SK-N-SH treated with all-trans-retinoic acid at 6 μM for 48 hours (cell line): ENCODE measurements around the gene PDE6A.

Source experiments
- CREB5 ChIP-seq: fragments of 250-450 bp; sonication (Bioruptor Pico); IDR thresholded peaks from 2 replicates; pipeline ENCODE4 v1.5.1; 2020; ENCODE audit warnings: low read depth, mild to moderate bottlenecking, moderate library complexity
- CSDC2 ChIP-seq: fragments of 250-450 bp; sonication (Bioruptor Pico); IDR thresholded peaks from 2 replicates; pipeline ENCODE4 v1.5.0; 2020; ENCODE audit warnings: mild to moderate bottlenecking, moderate library complexity
- CSRNP3 ChIP-seq: fragments of 250-450 bp; sonication (Bioruptor Pico); IDR thresholded peaks from 2 replicates; pipeline ENCODE4 v1.5.1; 2021; ENCODE audit warnings: mild to moderate bottlenecking, moderate library complexity
- ESRRG ChIP-seq: fragments of 250-450 bp; sonication (Bioruptor Pico); IDR thresholded peaks from 2 replicates; pipeline ENCODE4 v1.6.1; 2021; ENCODE audit warnings: mild to moderate bottlenecking
- GLIS3 ChIP-seq: fragments of 250-450 bp; sonication (Bioruptor Pico); IDR thresholded peaks from 2 replicates; pipeline ENCODE4 v1.5.0; 2020; ENCODE audit warnings: mild to moderate bottlenecking, moderate library complexity
- ISL1 ChIP-seq: fragments of 250-450 bp; sonication (Bioruptor Pico); IDR thresholded peaks from 2 replicates; pipeline ENCODE4 v2.1.2; 2022; ENCODE audit warnings: mild to moderate bottlenecking, moderate library complexity
- PATZ1 ChIP-seq: fragments of 250-450 bp; sonication (Bioruptor Pico); IDR thresholded peaks from 2 replicates; pipeline ENCODE4 v1.8.0; 2020; ENCODE audit warnings: mild to moderate bottlenecking, moderate library complexity, borderline replicate concordance
- ZC3H10 ChIP-seq: fragments of 250-450 bp; sonication (Bioruptor Pico); IDR thresholded peaks from 2 replicates; pipeline ENCODE4 v1.5.1; 2021; ENCODE audit warnings: mild to moderate bottlenecking, moderate library complexity

GRCh38 chr5:149937610-149938009 lies 7.0 kb downstream of the PDE6A start:
- TF ChIP-seq CSDC2 (no peak), PATZ1 (no peak), CSRNP3 (no peak), ISL1 (CRISPR knock-in tag) (0 out of 2 replicates have a peak, but pooled peaks have one; percentile 16), ESRRG (no peak), ZC3H10 (CRISPR knock-in tag) (no peak), GLIS3 (CRISPR knock-in tag) (no peak), CREB5 (CRISPR knock-in tag) (no peak)
